ENCODE measurements around the gene RTF2. TPM values are rescaled to one million over a fixed set of nuclear protein-coding genes. Genes with fewer than 3 reads are reported as not detected.

RTF2 gene
- total and polyA plus RNA-seq, 2 of the 4 experiments (the other 2 are of a cell fraction) = 102 to 109 TPM

- Histone ChIP-seq H2BK20ac (ENCODE audit: low read depth, low read length) (no peak overlapping the region), H3K23ac (ENCODE audit: low read depth, low read length) (no peak overlapping the region), H4K5ac (ENCODE audit: low read depth, low read length) (no peak overlapping the region), H4K91ac (ENCODE audit: insufficient read depth, low read depth, low read length) (no peak overlapping the region), H3K9me3 (ENCODE audit: control insufficient read depth, insufficient read depth, low read length) (no peaks in the 10 kb centered on the region), H2BK15ac (ENCODE audit: low read depth, low read length) (no peak overlapping the region), H3K36me3 (ENCODE audit: control insufficient read depth, insufficient read depth, low read length) (no peaks in the 10 kb centered on the region), H3K27me3 (ENCODE audit: control insufficient read depth, insufficient read depth, low read length) (peaks cover 12% of the 10 kb centered on the region), H3K9me1 (ENCODE audit: insufficient read depth, low read length) (no peaks in the 10 kb centered on the region), H3K56ac (ENCODE audit: extremely low read depth, insufficient read depth, low read length) (no peak overlapping the region), H3K4me3 (ENCODE audit: insufficient read depth, low read depth, low read length) (no peak overlapping the region), H2BK120ac (ENCODE audit: low read depth, low read length) (no peak overlapping the region), H4K8ac (ENCODE audit: low read depth in 2 of 2, low read length in 2 of 2) (no peak overlapping the region), H4K20me1 (ENCODE audit: insufficient read depth, low read length) (no peaks in the 10 kb centered on the region), H3K18ac (ENCODE audit: low read depth, low read length) (no peak overlapping the region), H3K4me2 (ENCODE audit: low read depth, low read length) (no peak overlapping the region), H2AK9ac (replicated peaks; ENCODE audit: low read depth, low read length, poor library complexity) (no peak overlapping the region), H3K27ac (ENCODE audit: insufficient read depth, low read length) (no peak overlapping the region), H3K14ac (replicated peaks; ENCODE audit: low read depth, low read length) (no peak overlapping the region), H2AFZ (replicated peaks; ENCODE audit: low read length, poor library complexity) (no peak overlapping the region), H3K9ac (ENCODE audit: low read depth, low read length) (no peak overlapping the region), H3K4me1 (ENCODE audit: control insufficient read depth, insufficient read depth, low read length) (no peaks in the 10 kb centered on the region), H2AK5ac (ENCODE audit: low read depth, low read length) (no peak overlapping the region), H3K4ac (ENCODE audit: low read depth, low read length) (no peak overlapping the region), H2BK5ac (ENCODE audit: low read depth, low read length, poor library complexity, severe bottlenecking) (no peak overlapping the region), H3K79me1 (ENCODE audit: low read depth in 1 of 2, low read length in 2 of 2) (no peaks in the 10 kb centered on the region)
- no peak for DNase-seq
- dilution Hi-C loops (cut with HindIII; ENCODE audit: low sequenced_read_pairs, unreplicated experiment) = no loop called here
- CTCF ChIA-PET = no interaction called here
- ATAC-seq (ENCODE audit: low read depth) = no peak
- TF ChIP-seq CTCF (conservative IDR thresholded peaks at IDR 0.05; ENCODE audit: low read depth, low read length) (no peak), USF2 (IDR thresholded peaks at IDR 0.05; ENCODE audit: low read depth, low read length) (no peak), FOS (IDR thresholded peaks at IDR 0.05; ENCODE audit: low read depth, low read length) (no peak), RAD21 (IDR thresholded peaks at IDR 0.05; ENCODE audit: low read length) (no peak), CHD1 (IDR thresholded peaks at IDR 0.05; ENCODE audit: low read depth, low read length) (no peak), SMC3 (IDR thresholded peaks at IDR 0.05; ENCODE audit: low read depth, low read length) (no peak), CEBPB (IDR thresholded peaks at IDR 0.05; ENCODE audit: low read depth, low read length) (no peak), MAFK (IDR thresholded peaks at IDR 0.05; ENCODE audit: low read depth, low read length) (no peak), ELK1 (IDR thresholded peaks at IDR 0.05; ENCODE audit: borderline replicate concordance, low read depth, low read length) (no peak), MXI1 (IDR thresholded peaks at IDR 0.05; ENCODE audit: borderline replicate concordance, low read depth, low read length) (no peak), RCOR1 (IDR thresholded peaks at IDR 0.05; ENCODE audit: insufficient replicate concordance, low read length) (no peak), POLR2A (IDR thresholded peaks at IDR 0.05; ENCODE audit: low read depth, low read length) (no peak), RFX5 (IDR thresholded peaks at IDR 0.05; ENCODE audit: low read depth, low read length) (no peak), MAZ (IDR thresholded peaks at IDR 0.05; ENCODE audit: borderline replicate concordance, low read depth, low read length) (no peak), NFE2L2 (IDR thresholded peaks at IDR 0.05; ENCODE audit: low read depth, low read length) (no peak), BHLHE40 (IDR thresholded peaks at IDR 0.05; ENCODE audit: low read depth, low read length) (no peak)
- intact Hi-C loops (cut with micrococcal nuclease) = no loop called here
- POLR2A ChIA-PET (ENCODE audit: unreplicated experiment) = no interaction called here
- no TSS peak for BruUV-seq (replicated peaks)
- WGBS, 2 experiments (ENCODE audit: extremely low coverage in 2 of 2, insufficient read length in 1 of 2) = no CpG with 5 or more reads among the region's 6 CpGs
- in situ Hi-C loops (cut with MboI; ENCODE audit: low sequenced_read_pairs) = no loop called here
Observed at GRCh38 chr20:56558968-56559367, 90.5 kb downstream of the RTF2 start.
